OCI-LY7 (cell line): ENCODE results near the gene MIER1. TPM values are rescaled to one million over a fixed set of nuclear protein-coding genes. Genes with fewer than 3 reads are reported as not detected.

Experiments
- BruUV-seq: library from RNA; stranded (reverse); fragments of 400-500 nt; replicated peaks from 2 replicates; lab custom pipeline; 2021; lab: Mats Ljungman, UMichigan
- CTCF ChIA-PET: fragments of 300-600 bp; sonication (Branson Sonifier 250); formaldehyde crosslinking; loops from one replicate; lab custom pipeline; 2022; ENCODE audit warnings: antibody characterized with exemption; ENCODE audit not compliant: unreplicated experiment; lab: Charles Lee
- POLR2A ChIA-PET: fragments of 300-600 bp; sonication (Branson Sonifier 250); formaldehyde crosslinking; loops from one replicate; lab custom pipeline; 2022; ENCODE audit warnings: antibody characterized with exemption; lab: Charles Lee
- DNase-seq: peaks from one replicate; pipeline ENCODE4 v3.0.0-alpha.2; 2015; ENCODE audit warnings: low spot score
- H2AFZ ChIP-seq: fragments of 200-600 bp; sonication (generic), shearing (Covaris generic); 2 replicates; pipeline ENCODE4 v1.6.1; 2014; ENCODE audit warnings: mild to moderate bottlenecking, antibody characterized with exemption, low read length, moderate library complexity
- H3K27ac ChIP-seq: fragments of 200-600 bp; sonication (generic); 2 replicates; pipeline ENCODE4 v1.5.1; 2014; ENCODE audit warnings: mixed run types, low read depth, mild to moderate bottlenecking, moderate library complexity, low read length, inconsistent platforms; ENCODE audit not compliant: poor library complexity, severe bottlenecking
- H3K36me3 ChIP-seq: fragments of 200-600 bp; sonication (generic); 2 replicates; pipeline ENCODE4 v1.6.1; 2014; ENCODE audit warnings: mild to moderate bottlenecking, antibody characterized with exemption, low read length, moderate library complexity, mixed read lengths; ENCODE audit not compliant: insufficient read depth
- H3K4me1 ChIP-seq: fragments of 200-600 bp; sonication (generic); 2 replicates; pipeline ENCODE4 v1.5.1; 2014; ENCODE audit warnings: mild to moderate bottlenecking, low read length; ENCODE audit not compliant: insufficient read depth, poor library complexity, severe bottlenecking
- H3K4me2 ChIP-seq: fragments of 200-600 bp; sonication (generic); 2 replicates; pipeline ENCODE4 v1.6.1; 2014; ENCODE audit warnings: mild to moderate bottlenecking, low read length
- H3K4me3 ChIP-seq: fragments of 200-600 bp; sonication (generic); 2 replicates; pipeline ENCODE4 v1.5.1; 2014; ENCODE audit warnings: mild to moderate bottlenecking, low read depth, low read length; ENCODE audit not compliant: poor library complexity, severe bottlenecking
- H3K79me2 ChIP-seq: fragments of 200-600 bp; sonication (generic); 2 replicates; pipeline ENCODE4 v1.6.1; 2016; ENCODE audit warnings: low read depth, mild to moderate bottlenecking, low read length, moderate library complexity, mixed read lengths; ENCODE audit not compliant: insufficient read depth
- H3K9me2 ChIP-seq: fragments of 200-600 bp; sonication (generic); 2 replicates; pipeline ENCODE4 v1.6.1; 2016; ENCODE audit warnings: mild to moderate bottlenecking, low read length, mixed read lengths; ENCODE audit not compliant: insufficient read depth
- H3K9me3 ChIP-seq: fragments of 200-600 bp; sonication (generic); 2 replicates; pipeline ENCODE4 v1.6.1; 2014; ENCODE audit warnings: mild to moderate bottlenecking, mixed run types, low read length, mixed read lengths
- H4K20me1 ChIP-seq: fragments of 200-600 bp; sonication (generic); 2 replicates; pipeline ENCODE4 v1.6.1; 2014; ENCODE audit warnings: mild to moderate bottlenecking, antibody characterized with exemption, low read length, moderate library complexity, mixed read lengths; ENCODE audit not compliant: insufficient read depth
- CTCF ChIP-seq: fragments of 200-600 bp; sonication (generic); conservative IDR thresholded peaks from 2 replicates; pipeline ENCODE4 v1.5.1; 2014; ENCODE audit warnings: mild to moderate bottlenecking, antibody characterized with exemption, low read length, moderate library complexity, mixed read lengths
- EZH2phosphoT487 ChIP-seq: fragments of 200-600 bp; sonication (generic); IDR thresholded peaks from 2 replicates; pipeline ENCODE4 v1.6.1; 2018; ENCODE audit warnings: low read depth, borderline replicate concordance, mild to moderate bottlenecking, mixed run types, antibody characterized with exemption, low read length, moderate library complexity, mixed read lengths
- intact Hi-C: fragments of 100-400 bp; cut with micrococcal nuclease; formaldehyde crosslinking; loops from one replicate; pipeline ENCODE4 v1.10.0; 2022; ENCODE audit not compliant: unreplicated experiment
- total RNA-seq, 2 experiments: library from RNA; depleted of rRNA in 1 of 2; stranded (reverse); fragments of >200 nt in 1 of 2; shearing (Covaris generic) in 1 of 2; gene quantifications; 2 replicates each; pipeline ENCODE4 v1.2.3, GENCODE V29; 2014 to 2022

Gene MIER1
- total RNA-seq, 2 experiments from 2014 or later, result 24.4 to 45.9 TPM

- no peaks in the 10 kb centered on the region for H4K20me1 ChIP-seq
- no peaks in the 10 kb centered on the region for H3K9me3 ChIP-seq
- H3K36me3 ChIP-seq, result peaks cover 73% of the 10 kb centered on the region
- CTCF ChIA-PET, result no interaction called here
- no peak for DNase-seq
- no peaks in the 10 kb centered on the region for H3K4me1 ChIP-seq
- no peaks in the 10 kb centered on the region for H3K9me2 ChIP-seq
- H3K79me2 ChIP-seq, result no peaks in the 10 kb centered on the region
- TF ChIP-seq EZH2phosphoT487 (no peak), CTCF (no peak)
- no peak overlapping the region for H3K4me2 ChIP-seq
- H2AFZ ChIP-seq, result no peak overlapping the region
- POLR2A ChIA-PET, result interaction anchor here (0.8 to 1.2 kb wide), 3 partner anchors 20 to 992 kb away, joined by 3 read pairs; no protein-coding TSS in a partner anchor
- BruUV-seq, result no TSS peak
- H3K4me3 ChIP-seq, result no peak overlapping the region
- intact Hi-C loops, result no loop called here
- no peak overlapping the region for H3K27ac ChIP-seq
Observed at GRCh38 chr1:67019600-67020136, 94.9 kb downstream of the MIER1 start.

GRCh38 chr1:67020304-67020703, 95.5 kb downstream of the MIER1 start:
- Histone ChIP-seq H3K4me1 (no peaks in the 10 kb centered on the region), H3K9me3 (no peaks in the 10 kb centered on the region), H3K4me2 (no peak overlapping the region), H3K4me3 (no peak overlapping the region), H2AFZ (no peak overlapping the region), H3K27ac (no peak overlapping the region), H3K9me2 (no peaks in the 10 kb centered on the region), H4K20me1 (no peaks in the 10 kb centered on the region), H3K79me2 (no peaks in the 10 kb centered on the region), H3K36me3 (peaks cover 78% of the 10 kb centered on the region)
- ChIA-PET POLR2A (interaction anchor here (0.8 to 1.2 kb wide), 2 partner anchors 21 to 24 kb away, joined by 3 read pairs; no protein-coding TSS in a partner anchor), CTCF (no interaction called here)
- DNase-seq, result no peak
- TF ChIP-seq EZH2phosphoT487 (no peak), CTCF (no peak)
- no TSS peak for BruUV-seq
- intact Hi-C loops, result no loop called here

- no peak for DNase-seq
- Histone ChIP-seq H3K27ac (no peak overlapping the region), H3K79me2 (no peaks in the 10 kb centered on the region), H4K20me1 (no peaks in the 10 kb centered on the region), H3K4me2 (no peak overlapping the region), H2AFZ (no peak overlapping the region), H3K36me3 (peaks cover 83% of the 10 kb centered on the region), H3K4me1 (no peaks in the 10 kb centered on the region), H3K9me2 (no peaks in the 10 kb centered on the region), H3K4me3 (no peak overlapping the region), H3K9me3 (no peaks in the 10 kb centered on the region)
- intact Hi-C loops, result no loop called here
- POLR2A ChIA-PET, result interaction anchor here (0.9 to 1.2 kb wide), 2 partner anchors 17 to 21 kb away, joined by 3 to 4 read pairs; no protein-coding TSS in a partner anchor
- TF ChIP-seq EZH2phosphoT487, result no peak
- no peak for TF ChIP-seq CTCF
- BruUV-seq, result no TSS peak
- CTCF ChIA-PET, result no interaction called here
Observed at GRCh38 chr1:67020765-67021164, 96.0 kb downstream of the MIER1 start.
